Neural progenitor cell (in vitro differentiated cells): ENCODE data around the gene SCRN1.

Source experiments
- CTCF ChIP-seq: fragments of 200-600 bp; sonication (generic); IDR thresholded peaks from 2 replicates; pipeline ENCODE4 v1.5.1; 2017; ENCODE audit warnings: antibody characterized with exemption, mild to moderate bottlenecking
- EZH2 ChIP-seq: fragments of 200-600 bp; sonication (generic); IDR thresholded peaks from 2 replicates; pipeline ENCODE4 v1.6.1; 2017; ENCODE audit warnings: antibody characterized with exemption, mild to moderate bottlenecking, moderate library complexity

- TF ChIP-seq CTCF (no peak), EZH2 (no peak)
These were observed 15.3 kb downstream of the SCRN1 start for GRCh38 chr7:29974286-29974685.
